SH-SY5Y (cell line): ENCODE results near the gene RIOK3.

Source experiments
- GATA2 ChIP-seq: IDR thresholded peaks from 2 replicates; pipeline ENCODE4 v1.6.1; 2011; ENCODE audit warnings: mild to moderate bottlenecking, low read depth, low read length
- GATA3 ChIP-seq: IDR thresholded peaks from 2 replicates; pipeline ENCODE4 v1.6.1; 2011; ENCODE audit warnings: low read depth, mild to moderate bottlenecking, low read length, moderate library complexity

DNA sequence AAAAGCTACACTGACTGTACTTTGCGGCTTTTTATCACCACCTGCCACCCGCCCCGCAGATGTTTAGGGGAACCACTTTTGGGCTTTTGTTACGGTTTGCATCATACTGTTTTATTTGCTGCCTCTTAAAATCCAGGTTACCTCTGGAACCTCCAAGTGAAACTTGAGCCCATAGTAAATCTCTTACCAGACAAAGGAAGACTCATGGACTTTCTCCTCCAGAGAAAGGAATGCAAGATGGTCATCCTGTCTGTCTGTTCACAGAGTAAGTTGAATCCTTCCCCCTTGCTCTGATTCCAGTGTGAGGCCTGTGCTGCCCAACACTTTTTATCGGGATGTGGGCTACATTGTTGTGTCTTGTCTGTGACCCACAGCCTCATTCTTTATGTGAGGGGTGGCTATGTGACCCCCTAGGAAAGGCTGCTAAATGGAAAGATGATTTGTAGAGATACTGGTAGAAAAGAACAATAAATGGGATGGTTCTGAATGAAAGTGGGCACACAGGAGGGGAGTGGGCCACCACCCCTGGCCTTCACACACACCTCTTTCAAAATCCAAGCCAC lies 73.5 kb downstream of the RIOK3 start:
- TF ChIP-seq GATA2 (no peak), GATA3 (no peak)
